Activated naive CD4-positive, alpha-beta T cell treated with anti-CD3 and anti-CD28 coated beads, Interleukin-2, amount 50 U/mL, for 16 hours (primary cell): ENCODE data around the gene WDR1.

ENCODE experiments used
- DNase-seq: peaks from one replicate; pipeline ENCODE4 v3.0.0-alpha.2; 2020

The WDR1 gene, protein sequence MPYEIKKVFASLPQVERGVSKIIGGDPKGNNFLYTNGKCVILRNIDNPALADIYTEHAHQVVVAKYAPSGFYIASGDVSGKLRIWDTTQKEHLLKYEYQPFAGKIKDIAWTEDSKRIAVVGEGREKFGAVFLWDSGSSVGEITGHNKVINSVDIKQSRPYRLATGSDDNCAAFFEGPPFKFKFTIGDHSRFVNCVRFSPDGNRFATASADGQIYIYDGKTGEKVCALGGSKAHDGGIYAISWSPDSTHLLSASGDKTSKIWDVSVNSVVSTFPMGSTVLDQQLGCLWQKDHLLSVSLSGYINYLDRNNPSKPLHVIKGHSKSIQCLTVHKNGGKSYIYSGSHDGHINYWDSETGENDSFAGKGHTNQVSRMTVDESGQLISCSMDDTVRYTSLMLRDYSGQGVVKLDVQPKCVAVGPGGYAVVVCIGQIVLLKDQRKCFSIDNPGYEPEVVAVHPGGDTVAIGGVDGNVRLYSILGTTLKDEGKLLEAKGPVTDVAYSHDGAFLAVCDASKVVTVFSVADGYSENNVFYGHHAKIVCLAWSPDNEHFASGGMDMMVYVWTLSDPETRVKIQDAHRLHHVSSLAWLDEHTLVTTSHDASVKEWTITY

GRCh38 chr4:10116569-10117358 lies at the start of gene WDR1:
Gene WDR1 (minus strand): TSS chr4:10116799. CDS start chr4:10116666, 133 bp downstream.
- peak; percentile 85 for DNase-seq

GRCh38 chr4:10164877-10165283 lies 48.3 kb upstream of the WDR1 start:
- DNase-seq, result no peak

DNA sequence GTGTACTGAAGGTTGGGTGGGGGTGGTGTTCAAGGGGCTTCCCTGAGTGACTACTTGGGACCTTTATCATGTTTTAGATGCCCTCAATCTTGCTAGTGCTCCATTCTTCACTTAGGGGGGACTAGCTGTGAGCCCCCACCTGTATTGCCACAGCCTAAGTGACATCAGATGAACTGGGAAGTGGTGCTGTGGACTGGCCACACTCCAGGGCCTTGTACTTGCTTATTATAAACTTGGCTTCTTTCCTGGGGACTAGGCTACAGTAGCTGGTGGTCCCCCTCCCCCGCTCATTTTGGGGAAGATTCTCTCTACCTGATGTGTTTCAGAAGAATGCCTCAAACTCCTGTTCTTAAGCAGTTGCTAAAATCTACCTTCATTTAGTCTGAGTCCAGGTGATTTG lies 46.7 kb upstream of the WDR1 start:
- no peak for DNase-seq

DNA sequence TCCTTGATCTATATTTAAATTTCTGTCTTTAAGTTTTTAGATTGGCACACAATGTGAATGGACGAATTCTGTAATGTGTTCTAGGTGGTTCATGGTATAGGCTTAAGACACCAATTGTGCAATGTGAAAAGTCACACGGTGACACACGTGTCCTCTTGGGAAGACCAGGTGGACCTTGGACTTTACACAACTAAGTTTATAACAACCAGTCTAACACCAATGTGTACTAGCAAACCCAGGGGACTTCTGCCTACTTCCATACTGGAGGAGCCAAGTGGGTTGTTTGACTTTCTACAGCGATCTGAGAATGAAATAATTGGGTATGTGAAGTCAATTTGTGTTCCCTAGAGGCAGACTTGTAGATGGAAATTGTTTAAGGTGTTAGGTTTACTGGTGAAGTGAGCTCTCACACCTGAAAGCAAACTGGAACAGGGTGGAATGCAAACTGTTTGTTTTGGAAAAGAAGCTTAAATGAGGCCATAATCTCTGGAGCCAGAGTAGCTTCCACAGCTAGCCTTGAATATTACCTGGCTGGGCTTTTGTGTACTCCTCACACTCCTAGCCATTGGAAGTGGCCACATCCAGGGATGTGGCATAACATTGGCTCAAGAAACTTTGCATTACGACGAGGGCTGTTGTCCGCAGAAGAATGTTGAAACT lies 45.9 kb upstream of the WDR1 start:
- no peak for DNase-seq

- no peak for DNase-seq
Observed at GRCh38 chr4:10161840-10162239, 45.2 kb upstream of the WDR1 start.

- no peak for DNase-seq
Observed at GRCh38 chr4:10161146-10161545, 44.5 kb upstream of the WDR1 start.

DNA sequence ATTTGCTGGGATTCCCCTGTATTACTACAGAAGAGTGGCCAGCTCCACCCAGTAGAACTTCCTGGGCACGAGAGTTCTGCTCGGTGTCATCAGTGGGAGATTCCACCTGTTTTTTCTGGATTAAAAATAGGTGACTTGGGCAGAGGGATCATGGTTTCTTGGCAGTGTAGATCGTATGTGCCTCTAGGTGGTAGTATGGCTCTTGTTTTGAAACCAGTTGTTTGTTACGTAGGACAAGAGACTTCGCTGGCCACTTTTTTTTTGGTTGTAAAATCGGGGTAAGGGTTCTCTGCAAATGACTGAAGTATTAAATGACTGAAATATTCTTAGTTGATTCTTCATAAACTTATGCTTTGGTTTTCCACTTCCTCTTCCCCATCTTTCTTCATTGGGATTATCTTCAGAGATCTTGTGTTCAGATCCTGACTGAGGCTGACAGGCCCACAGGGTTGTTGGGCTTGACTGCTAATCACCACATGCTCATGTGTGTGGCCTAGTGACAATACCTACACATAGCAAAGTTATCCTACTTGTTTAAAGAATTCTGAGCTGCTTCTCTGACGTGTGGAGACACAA lies 43.8 kb upstream of the WDR1 start:
- DNase-seq, result no peak

DNA sequence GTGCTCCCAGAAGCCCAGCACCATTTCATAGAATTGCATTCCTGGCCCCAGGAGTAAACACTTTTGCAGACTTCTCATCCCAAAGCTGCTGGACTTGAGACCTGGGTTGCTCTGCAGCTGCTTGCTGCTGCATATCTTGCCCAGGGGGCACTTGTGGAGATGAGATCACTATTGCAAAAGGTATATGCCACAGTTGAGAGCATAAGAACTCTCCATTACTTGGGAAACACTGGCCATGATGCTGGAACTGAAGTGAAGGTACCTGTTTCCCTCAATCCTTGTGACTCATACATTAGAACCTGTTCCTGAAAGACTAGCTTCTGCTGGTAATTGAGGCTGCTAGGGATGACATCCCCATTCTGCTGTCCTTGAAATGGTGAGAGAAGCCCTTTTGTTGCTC lies 43.1 kb upstream of the WDR1 start:
- DNase-seq, result no peak

DNA sequence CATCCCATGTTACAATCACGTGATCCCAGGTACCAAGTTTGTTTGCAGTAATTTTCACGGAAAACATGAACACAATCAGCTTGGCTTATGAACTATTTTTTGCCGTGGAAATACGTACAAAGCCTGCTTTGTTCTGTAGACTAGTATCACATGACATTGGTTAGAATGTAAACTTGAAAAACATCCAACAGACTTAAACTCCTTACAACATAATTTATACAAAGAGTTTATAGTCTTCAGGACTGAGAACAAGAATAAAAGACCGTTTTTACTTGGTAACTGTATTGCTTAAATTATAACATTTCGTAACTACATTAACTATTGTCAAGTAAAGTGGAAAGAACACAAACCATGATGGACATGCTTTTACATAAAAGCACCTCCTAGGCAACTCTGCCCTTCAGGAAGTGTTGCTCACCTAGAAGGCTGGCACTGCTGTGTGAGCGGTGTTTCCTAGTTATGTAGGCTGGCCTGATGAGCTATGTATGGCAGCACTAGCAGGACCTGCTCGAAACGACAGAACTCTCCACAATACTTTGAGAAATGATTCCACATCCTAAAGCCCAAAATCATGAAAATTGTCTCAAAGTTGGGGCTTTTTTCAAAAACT lies 41.8 kb upstream of the WDR1 start:
- DNase-seq, result no peak

DNA sequence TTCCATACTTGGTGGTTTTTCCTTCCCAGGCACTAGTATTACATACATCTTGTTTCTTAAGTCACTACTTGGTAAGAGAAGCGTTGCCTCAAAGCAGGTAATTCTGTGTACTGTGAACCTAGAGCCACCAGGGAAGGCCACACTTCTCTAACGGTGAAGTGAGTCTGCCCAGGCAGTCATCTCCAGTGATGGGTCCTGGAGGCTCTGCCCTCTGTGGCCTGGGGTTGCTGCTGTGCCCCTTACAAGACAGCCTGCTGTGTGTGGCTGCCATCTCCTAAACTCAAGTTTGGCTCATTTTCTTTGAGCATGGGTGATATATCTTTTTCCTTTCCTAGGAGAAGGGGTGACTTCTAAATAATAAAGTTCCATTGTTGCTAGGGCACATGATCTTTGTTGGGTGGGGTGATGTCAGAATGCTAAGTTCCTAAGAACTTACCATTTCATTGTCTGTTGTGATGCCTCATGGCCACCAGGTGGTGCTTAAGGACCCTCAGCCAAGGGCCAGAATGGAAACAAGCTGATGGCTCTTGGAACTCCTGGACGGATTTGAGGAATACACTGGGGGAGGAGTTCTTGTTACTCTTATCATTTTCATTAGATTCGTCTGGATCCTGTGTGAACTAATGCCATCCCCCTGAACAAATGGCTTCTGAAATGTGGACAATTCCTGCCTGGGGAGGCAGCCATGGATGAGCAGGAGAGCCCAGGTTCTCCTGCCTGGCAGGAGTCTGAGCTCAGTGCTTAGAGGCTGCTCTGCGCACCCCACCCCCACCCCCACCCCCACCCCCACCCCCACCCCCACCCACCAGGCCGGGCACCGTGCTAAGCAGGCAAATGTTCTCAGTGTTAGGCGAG lies 41.1 kb upstream of the WDR1 start:
- no peak for DNase-seq

DNA sequence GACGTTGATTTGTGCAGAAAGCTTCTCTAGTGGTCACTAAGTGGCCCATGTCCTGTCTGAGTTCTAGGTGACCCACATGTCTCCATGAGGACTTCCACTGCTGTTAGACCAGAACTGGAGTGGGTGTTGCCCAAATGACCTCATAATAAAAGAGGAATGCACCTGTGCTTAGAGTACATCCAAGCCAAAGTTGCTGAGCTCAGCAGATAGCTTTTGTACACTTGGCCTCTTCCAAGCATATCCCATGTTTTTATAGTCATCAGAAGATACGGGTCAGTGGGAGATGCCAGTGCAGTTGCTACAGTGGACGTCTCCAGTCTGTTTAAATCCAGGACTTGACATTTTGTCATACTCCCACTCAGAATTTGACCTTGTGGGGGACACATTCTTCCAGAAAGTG lies 37.6 kb upstream of the WDR1 start:
- DNase-seq, result no peak

GRCh38 chr4:10153161-10153560 lies 36.6 kb upstream of the WDR1 start:
- DNase-seq, result no peak

- no peak for DNase-seq
Observed at GRCh38 chr4:10151182-10151581, 34.6 kb upstream of the WDR1 start.

- DNase-seq, result no peak
Observed at GRCh38 chr4:10144966-10145365, 28.4 kb upstream of the WDR1 start.

GRCh38 chr4:10144479-10144878 lies 27.9 kb upstream of the WDR1 start:
- no peak for DNase-seq

GRCh38 chr4:10143171-10143570 lies 26.6 kb upstream of the WDR1 start:
- no peak for DNase-seq

DNA sequence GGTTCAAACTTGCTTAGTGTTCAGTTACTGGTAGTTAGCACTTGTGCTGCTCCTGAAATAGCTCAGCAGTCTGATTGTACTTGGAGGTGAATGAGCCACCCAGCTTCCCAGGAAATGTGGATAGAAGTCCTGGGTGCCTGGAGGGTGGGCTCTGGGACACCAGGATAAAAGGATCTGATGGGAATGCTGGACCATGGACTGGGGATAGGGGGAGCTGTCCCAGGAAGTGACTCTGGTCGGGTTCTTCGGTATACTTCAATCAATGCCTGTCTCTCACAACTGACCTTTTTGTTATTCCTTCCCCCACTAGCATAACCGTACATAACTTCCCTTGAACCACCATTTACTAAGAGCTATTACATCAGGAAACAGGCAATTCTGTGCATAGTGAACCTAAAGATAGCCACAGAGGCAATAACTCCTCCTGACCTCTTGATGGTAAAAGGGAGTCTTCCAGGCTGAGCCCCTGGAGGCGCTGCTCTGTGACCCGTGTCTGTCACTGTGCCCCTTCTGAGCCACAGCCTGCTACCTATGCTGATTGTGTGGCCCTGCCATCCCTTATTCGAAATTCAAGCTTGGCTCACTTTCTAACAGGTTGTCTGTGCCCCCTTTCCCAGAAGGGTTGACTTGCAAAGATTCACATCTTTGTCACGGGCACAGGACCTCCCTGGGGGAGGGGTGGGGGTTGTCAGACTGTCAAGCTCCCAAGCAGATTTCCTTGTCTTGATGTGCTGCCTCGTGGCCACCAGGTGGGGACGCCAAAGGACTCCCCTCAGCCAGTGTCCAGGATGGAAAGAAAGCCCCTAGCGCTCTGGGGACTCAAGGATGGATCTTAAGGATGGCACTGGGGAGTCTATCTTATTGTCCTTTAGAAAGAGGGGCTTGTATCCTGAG lies 24.5 kb upstream of the WDR1 start:
- no peak for DNase-seq

- DNase-seq, result no peak
Observed at GRCh38 chr4:10139518-10139917, 22.9 kb upstream of the WDR1 start.

GRCh38 chr4:10135260-10135659 lies 18.7 kb upstream of the WDR1 start:
- DNase-seq, result no peak

DNA sequence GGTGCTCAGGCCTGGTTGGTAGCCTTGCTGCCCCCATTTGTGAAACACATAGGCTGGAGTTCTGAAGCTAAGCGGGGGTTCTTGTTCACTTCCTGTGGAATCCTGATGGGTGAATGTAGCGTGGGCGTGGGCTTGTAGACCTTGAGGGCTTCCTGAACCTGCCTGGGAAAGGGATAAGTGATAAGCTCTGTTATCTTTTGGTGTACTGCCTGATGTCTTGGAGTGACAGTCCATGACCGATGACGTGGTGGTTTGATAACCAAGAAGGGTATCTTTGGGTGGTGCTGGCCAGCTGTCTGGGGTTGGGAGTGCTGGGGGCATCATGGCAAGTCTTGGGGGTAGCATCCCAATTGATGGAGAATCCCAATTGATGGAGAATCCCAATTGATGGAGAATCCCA lies 17.5 kb upstream of the WDR1 start:
- DNase-seq, result no peak
